HG02642 (cell line): Measurements from ENCODE around the gene LYG2.
"Not testable (repeated sequence)": the region's sequence is repeated elsewhere in the genome, so short reads cannot be mapped to it uniquely, and the experiment has no call there.

Experiments
- ATAC-seq: cut with Tn5 transposase; IDR thresholded peaks from one replicate; pipeline ENCODE4 v1.9.1; 2021; ENCODE audit warnings: mild to moderate bottlenecking; ENCODE audit not compliant: unreplicated experiment, poor library complexity

The LYG2 gene

GRCh38 chr2:99201959-99202678 is 53.3 kb downstream of the LYG2 start:
- ATAC-seq = no peak

- ATAC-seq = no peak
These were observed 55.2 kb downstream of the LYG2 start for GRCh38 chr2:99200076-99200800.

- ATAC-seq = no peak
These were observed 57.2 kb downstream of the LYG2 start for GRCh38 chr2:99198103-99198841.

- not testable (repeated sequence) for ATAC-seq
These were observed 63.1 kb downstream of the LYG2 start for GRCh38 chr2:99192364-99192763.
